Femur (tissue), 1 donor: ENCODE data around the gene RPS2.

Experiments used
- DNase-seq: peaks from one replicate; pipeline ENCODE4 v3.0.0-alpha.2; 2017

RPS2 gene

DNA sequence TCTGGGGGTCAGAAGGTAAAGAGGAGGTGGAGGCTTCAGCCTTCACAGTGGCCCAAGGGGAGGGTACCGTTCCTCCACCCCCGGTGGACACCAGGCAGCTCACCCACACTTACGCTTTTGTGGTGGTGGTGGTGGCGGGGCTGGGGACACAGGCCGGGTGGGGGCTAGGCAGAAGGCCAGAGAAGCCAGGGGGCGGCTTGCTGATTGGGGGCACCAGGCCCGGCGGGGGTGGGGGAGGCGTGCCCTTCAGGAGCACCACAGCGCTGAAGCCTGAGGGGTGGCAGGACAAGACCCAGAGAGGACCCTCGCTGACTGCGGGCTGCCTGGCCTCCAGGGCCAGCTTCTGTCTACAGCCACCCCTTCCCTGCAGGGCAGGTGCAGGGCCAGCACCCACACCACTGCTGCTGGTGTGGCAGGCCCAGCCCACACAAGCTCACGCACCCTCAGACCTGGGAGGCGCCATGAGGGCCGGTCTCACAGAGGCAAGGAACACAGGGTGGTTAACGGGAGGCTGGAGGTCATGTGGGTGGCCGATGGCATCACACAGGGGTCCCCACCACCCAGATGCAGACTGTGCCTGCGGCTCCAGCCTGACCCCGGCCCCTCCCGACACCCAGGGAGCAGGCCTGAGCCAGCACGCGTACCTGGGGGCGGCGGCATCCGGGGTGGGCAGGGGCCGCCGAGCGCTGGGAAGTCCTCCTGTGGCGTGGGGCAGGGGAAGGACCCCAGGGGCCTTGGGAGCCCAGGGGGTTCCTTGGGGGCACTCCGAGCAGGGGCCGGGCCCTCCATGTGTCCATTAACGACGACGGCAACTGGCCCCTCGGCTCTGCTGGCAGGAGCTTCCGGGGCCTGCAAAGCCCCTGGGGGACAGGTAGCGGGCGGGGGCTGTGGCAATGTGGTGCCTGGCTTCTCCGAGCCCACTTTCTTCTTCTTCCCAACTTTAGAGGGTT lies 34.5 kb upstream of the RPS2 start:
- no peak for DNase-seq

DNA sequence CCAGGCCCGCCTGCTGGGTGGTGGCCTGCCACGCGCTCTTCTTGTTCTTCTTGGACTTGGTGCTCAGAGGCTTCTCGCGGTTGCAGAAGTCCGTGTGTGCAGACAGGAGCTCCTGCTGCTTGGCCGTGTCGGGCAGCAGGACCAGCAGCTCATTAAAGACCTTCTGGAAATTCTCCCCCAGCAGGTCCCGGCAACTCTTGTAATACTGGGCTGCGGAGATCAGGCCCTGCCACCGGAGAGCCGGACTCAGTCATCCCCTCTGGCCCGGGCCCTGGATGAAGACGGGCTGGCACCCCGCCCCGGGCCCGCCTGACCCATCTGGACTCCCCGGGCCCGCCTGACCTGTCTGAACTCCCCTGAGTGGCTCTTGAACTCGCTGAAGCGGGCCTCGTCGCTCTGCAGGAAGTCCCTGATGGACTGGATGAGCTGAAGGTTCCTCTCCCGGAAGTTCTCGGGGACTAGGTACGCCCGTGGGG lies 33.8 kb upstream of the RPS2 start:
- no peak for DNase-seq

DNA sequence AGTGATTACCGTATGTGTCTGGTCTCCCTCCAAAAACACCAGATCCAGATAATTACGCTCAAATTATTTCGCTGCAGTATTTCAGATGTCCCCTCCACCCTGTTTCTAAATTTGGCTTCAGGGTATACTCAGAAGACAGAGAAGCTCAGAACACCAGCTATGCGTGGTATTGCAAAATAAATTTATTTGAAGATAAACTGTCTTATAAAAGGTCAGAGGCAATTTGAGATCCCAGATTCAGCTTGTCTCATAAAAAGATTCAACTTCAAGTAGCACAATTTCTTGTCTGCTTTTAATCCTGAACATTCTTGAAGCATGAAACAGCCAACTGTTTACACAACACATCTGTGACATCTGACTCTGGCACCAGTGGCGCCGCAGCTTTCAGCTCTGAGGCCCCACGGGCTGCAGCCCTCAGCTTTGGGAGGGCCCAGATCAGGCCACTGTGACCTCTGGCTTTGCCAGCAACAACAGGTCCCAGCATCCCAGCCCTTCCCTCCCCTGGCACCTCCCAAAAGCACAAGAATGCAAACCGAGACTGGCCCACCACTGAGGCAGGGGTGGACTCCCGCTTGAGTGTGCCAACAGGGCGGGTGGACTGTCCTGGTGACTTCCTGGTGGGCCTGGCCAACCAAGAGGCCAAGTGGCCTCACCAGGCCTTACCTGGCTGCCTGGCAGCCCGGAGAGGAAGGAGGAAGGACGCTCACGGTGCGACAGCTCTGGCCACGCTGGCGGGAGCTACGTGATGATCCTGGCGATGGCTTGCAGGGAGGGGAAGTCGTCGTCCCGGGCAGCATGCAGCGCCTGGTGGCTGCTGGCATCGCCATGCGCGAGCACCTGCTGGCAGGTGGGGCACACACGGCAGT lies 33.1 kb upstream of the RPS2 start:
- no peak for DNase-seq

DNA sequence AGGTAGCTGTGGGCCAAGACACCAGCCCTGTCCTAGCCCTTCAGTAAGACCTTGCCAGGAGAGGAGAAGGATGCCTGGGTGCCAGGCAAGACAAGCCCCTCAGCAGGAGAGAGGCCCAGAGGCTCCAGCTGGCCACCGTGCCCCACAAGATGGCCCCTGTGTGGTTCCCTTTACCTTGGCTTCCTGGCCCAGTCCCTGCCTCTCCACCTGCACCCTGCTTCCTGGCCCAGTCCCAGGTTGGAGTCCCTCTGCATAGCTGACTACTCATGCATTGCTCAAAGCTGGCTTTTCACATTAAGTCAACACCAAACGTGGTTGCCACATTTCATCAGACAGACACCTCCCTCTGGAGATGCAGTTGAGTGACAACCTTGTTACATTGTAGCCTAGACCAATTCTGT lies 29.1 kb upstream of the RPS2 start:
- no peak for DNase-seq

DNA sequence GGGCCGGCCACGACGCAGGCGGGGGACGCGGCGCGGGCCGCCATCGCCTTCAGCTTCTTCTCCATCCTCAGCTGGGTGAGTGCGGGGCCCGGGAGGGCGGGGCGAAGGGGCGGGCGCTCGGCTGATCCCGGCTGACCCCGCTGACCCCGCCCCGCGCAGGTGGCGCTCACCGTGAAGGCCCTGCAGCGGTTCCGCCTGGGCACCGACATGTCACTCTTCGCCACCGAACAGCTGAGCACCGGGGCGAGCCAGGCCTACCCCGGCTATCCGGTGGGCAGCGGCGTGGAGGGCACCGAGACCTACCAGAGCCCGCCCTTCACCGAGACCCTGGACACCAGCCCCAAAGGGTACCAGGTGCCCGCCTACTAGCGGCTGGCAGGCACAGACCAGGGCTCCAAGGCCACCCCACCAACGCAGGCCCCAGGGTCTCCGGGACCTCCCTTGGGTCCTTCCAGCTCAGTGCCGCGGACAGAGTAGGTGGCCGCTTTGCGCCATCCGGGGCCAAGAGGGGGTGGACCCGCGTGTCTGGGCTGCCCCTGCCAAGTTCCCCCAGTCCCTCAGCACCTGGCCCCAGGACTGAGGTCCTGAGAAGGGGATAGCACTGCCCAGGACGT lies 28.2 kb upstream of the RPS2 start:
- no peak for DNase-seq

DNA sequence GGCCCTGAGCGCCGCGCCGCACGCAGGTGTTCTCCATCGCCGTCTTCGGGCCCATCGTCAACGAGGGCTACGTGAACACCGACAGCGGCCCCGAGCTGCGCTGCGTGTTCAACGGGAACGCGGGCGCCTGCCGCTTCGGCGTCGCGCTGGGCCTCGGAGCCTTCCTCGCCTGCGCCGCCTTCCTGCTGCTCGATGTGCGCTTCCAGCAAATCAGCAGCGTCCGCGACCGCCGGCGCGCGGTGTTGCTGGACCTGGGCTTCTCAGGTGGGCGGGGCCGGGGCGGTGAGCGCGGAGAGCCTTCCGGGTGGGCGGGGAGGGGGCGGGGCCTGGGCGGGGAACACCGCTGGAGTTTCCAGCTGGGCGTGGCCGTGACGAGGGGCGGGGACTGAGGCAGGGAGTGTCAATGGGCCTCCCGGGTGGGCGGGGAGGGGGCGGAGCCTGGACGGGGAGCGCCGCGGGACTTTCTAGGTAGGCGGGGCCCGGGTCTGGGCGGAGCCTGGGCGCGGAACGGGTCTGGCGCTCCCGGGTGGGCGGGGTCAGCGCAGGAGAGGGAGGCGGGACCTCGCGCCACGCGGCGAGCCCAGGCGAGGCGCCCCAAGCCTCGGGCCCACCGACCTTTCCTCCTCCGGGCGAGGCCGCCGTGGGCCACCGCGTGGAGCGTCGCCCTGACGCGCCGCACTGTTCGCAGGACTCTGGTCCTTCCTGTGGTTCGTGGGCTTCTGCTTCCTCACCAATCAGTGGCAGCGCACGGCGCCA lies 27.5 kb upstream of the RPS2 start:
- DNase-seq: peak; percentile 96

DNA sequence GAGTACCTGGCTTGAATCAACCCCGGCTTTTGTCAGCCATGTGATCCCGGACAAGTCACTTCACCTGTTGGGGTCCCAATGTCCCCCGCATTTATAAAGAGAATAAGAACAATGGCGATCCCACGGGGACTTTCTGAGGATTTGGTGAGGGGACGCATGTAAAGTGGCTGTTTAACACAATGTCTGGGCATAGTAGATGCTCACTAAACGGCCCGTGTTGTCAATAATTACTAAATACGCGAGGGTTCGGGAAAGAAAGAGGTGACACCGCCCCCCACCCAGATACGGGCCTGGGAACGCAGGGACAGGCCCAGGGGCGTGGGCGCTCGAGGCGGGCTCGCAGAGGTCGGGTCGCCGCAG lies 26.9 kb upstream of the RPS2 start:
- no peak for DNase-seq

DNA sequence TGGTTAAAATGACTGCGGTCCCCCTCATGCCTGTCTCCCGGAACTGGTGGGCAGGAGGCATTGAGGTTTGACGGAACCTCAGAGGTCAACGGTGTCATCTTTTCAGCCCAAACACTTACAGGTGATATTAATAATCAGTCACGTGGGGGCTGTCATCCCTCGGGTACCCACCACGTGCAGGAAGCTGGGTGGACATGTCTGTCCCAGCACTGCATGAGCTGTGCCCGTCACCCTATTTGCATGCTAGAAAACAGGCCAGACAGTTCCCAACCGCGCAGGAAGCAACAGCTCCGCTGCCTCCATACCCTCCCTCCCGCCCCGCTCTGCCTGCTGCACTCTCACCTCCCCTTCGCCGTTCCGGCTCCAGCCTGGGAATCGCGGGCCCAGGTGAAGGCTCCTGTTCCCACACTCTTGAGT lies 26.5 kb upstream of the RPS2 start:
- DNase-seq: no peak

DNA sequence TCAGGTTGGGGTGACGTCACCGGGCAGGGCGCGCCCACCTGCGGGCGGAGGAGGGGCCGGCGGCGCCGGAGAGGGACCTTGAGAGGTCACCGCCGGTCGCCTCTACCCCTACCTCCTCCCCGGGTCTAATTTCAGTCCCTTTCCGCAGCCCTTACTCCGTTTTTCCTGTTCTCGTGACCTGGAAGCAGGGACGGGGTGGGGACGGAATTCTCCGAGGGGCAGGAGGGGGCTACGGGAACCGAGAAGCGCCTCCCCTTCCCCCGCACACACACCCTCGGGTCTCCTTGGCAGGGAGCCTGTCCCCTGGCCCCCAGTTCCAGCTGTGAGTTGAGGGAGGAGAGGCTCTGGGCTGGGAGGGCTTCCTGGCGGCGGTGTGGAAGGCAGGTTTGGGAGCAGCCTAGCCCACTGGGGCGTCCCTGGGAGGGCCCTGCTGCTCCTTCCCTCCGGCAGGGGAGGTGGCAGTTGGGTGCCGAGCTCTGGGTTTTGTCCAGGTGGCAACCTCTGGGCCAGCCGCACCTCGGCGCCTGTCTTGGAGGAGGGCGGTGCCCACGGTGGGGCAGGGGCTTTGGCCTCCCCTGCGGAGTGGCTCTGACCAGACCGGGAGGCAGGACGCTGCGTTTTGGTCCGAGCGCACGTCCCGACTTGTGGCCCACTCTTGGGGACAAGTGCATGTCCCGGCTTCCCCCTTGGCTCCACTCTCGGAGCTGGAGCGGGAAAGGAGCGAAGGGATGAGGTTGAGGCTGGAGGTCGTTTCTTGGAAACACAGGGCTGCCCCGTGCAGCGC lies 25.9 kb upstream of the RPS2 start:
- DNase-seq: no peak

DNA sequence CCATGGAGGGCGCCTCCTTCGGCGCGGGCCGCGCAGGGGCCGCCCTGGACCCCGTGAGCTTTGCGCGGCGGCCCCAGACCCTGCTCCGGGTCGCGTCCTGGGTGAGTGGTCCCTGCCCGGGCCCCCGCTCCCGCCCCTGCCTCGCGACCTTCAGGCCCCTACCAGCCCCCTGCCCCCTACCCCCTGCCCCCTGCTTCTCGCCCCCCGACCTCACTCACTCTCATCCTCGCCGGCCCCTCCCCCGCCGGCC lies 25.4 kb upstream of the RPS2 start:
- DNase-seq: no peak

DNA sequence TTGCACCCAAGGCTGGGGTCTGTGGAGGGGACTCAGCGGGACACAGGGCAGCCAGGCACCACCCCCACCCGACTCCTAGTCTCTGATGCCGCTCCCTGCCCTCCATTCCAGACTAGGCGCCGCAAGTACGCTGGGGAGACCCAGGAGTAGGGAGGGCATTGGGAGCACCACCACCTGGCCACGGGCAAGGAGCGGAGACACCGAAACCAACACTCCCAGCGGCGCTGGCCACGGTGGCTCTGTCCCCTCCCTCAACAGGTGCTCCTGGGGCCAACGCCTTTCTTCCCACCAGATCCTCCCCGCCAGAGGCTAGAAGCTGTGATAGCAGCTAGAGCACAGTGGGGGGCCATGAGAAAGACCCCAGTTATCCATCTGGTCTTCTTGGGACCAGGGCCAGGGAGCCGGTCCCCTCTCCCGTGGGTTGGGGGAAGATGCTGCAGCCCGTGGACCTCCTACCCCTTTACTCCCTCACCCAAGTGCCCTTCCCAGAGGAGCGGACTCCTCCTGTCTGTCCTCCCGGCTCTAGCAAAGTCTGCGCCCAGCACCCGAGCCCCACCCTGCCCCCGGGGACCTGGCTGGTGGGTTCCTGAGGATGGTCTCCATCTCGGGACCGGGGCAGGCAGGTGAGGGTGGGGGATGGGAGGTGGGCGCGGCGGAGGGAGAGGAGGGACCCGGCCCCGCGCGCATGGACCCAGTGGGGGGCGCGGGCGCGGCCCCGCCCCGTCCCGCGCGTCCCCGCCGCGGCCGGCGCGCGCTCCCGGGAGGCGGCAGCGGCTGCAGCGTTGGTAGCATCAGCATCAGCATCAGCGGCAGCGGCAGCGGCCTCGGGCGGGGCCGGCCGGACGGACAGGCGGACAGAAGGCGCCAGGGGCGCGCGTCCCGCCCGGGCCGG lies 24.8 kb upstream of the RPS2 start, which contains the start of gene SYNGR3:
Gene SYNGR3, plus strand, starts transcription at position 762 of the 892 bp plus-strand sequence. CDS start 133 bp downstream, outside the sequence.
- DNase-seq: no peak

DNA sequence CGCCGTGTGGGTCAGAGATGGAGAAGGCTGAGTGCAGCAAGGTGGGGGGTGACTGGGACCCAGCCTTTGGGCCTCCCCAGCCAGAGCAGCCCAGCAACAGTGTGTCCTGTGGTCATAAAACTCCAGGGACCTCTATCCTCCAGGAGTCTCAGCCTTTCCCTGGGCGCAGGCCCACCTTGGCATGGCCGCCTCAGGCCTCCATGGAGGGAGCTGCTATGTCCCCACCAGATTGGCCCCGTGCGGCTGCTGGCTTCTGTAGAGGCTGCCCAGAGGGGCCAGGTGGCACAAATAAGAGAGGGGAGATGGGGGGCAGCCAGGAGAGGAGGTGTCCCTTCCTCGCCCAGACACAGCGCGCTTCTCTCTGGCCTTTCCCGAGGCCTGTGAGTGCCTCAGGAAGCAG lies 22.6 kb upstream of the RPS2 start:
- DNase-seq: no peak

DNA sequence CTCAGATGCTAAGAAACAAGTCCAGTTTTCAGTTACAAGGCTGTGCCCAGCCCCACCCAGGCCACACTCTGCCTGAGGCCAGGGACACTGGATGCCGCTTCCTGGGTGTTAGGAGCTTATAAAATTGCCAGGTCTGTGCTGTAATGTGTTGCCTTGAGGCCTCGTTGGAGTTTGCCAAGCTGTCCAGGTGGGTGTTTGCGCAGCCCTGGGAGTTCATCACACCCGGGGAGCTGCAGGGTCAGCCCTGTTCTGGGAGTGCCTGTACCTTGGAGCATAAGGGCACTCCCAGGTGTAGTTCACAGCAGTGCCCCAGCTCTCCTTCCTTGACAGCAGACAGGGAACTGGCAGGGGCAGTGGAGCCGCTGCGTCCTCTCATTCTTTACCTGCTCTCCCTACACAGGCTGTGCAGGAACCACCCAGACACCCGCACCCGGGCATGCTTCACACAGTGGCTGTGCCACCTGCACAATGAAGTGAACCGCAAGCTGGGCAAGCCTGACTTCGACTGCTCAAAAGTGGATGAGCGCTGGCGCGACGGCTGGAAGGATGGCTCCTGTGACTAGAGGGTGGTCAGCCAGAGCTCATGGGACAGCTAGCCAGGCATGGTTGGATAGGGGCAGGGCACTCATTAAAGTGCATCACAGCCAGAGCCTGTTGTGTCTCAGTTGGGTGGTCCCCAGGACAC lies 21.0 kb upstream of the RPS2 start:
- no peak for DNase-seq

DNA sequence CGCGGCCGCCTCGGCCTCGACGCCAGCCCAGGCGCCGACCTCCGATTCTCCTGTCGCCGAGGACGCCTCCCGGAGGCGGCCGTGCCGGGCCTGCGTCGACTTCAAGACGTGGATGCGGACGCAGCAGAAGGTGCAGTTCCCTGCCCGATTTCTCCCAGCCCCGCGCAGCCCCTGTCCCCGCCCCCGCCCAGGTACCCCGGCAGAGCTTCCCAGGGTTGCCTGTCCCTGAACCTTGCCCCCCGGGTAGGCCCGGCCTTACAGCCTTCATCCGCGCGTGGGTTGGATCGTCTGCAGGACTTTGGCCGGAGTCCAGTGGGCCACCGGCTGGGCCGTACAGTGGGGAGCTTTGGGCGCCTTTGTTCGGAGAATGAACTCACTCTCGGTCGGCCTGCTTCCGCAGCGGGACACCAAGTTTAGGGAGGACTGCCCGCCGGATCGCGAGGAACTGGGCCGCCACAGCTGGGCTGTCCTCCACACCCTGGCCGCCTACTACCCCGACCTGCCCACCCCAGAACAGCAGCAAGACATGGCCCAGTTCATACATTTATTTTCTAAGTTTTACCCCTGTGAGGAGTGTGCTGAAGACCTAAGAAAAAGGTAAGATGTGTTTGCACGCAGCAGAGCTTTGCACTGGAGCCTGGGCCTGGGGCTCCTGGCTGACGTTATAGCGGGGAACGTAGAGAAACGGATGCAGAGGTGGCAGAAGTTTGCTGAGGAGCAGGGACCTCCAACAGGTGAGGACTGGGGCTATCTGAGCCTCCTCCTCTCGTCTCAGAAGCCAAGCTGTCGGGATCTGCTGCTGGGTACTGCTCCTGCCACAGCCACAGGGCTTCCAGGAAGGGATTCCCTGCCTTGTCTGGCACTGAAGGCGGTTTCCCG lies 20.0 kb upstream of the RPS2 start:
- DNase-seq: peak; percentile 57

DNA sequence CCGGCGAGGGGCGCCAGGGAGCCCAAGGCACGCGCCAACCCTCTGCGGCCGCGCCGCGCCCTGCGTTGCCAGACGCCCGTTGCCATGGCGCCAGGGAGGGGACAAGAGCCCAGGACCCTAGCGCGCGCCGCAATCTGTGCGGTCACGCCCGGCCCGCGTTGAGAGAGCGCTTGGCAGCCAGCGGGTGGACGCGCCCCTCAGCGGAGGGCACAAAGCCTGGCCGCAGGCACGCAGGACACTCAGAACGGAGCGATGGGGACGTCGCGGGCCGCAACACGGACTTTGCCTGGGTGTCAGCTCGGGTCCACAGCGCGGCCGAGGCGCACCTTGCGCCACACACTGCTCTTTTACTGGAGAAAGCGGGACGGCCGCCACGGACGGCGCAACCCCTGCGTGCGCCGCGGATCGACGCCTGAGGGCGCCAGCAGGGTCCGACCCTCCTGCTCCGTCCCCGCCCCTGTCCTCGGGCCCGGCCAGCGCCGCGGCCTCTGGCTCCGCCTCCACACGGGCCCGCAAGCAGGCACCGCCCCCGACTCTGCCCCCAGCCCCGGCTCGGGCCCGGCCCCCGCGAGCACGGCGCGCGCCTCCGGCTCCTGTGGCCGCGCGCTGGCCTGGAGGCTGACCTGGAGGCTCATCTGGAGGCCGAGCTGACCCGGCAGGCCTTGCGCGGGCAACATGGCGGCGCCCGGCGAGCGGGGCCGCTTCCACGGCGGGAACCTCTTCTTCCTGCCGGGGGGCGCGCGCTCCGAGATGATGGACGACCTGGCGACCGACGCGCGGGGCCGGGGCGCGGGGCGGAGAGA lies 19.1 kb upstream of the RPS2 start, which contains the start of gene GFER:
Gene GFER, plus strand, starts transcription at position 650 of the 803 bp plus-strand sequence. Its CDS starts 26 bp downstream, at position 676.
- peak; percentile 95 for DNase-seq

DNA sequence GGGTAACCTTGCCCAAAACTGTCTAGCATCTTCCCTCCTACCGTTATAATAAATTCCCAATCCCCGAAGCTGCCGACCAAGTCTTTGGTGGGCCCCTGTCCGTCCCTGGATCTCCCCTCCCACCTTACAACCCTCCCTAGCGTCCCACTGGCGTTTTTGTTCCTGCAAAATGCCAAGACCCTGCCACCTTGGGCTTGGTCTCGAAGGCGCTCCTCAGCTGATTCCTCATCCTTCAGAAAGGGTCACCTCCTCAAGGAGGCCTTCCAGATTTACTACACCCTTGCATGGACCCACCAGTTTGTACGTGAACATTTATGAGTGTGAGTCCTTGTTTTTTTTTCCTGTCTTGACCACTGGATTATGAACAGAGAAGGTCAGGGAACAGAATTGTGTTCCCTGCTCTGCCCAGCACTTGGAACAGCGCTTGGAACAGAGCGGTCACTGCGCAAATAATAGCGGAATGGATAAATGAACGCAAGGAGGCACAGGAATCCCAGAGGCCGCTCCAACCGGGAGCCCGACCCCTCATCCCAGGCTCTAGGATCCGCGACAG lies 18.4 kb upstream of the RPS2 start:
- no peak for DNase-seq

DNA sequence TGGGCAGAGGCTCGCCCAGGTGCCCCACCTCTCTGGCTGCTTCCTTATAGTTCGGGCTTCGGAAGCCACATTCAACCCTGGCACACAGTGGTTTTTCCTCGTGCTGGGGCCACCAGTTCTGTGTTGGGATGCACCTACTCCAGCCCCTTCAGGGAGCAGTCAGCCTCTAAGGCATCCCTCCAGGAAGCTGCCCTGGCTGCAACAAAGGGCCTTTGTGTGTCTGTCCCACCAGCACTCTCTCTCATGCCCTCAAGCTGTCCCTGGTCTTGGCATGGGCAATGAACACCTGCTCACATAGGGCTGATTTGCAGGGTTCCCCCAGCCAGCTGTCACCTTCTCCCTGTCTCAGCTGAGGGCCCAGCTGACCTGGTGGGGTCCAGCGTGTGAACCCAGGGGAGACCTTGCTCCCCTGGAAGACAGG lies 17.4 kb upstream of the RPS2 start:
- peak; percentile 56 for DNase-seq

DNA sequence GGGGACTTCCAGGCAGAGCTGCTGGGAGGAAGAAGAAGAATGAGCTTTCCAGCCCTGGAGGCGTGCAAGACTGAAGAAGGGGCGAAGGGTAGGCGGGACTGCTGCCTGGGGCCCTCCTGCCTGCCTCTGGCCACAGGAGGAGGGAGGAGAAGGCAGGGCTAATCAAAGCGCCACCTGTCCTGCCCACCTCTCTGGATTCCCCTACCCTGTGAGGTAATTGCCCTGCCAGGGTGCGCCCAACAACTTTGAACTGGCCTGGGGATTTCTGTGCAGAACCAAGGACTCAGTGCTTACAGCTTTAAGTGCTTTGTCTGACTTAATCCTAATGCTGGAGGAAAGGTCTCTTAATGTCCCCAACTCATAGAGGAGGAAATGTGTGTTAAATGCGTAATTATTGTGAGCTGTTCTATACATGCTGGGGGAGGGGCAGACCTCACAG lies 16.8 kb upstream of the RPS2 start, which contains the start of gene NOXO1:
Gene NOXO1, minus strand, starts transcription at position 72 of the 439 bp plus-strand sequence. CDS start 290 bp downstream, outside the sequence.
- DNase-seq: no peak
